ENCODE measurements around the gene EIF4EBP2. TPM values are rescaled to one million over a fixed set of nuclear protein-coding genes. Genes with fewer than 3 reads are reported as not detected.

The EIF4EBP2 gene
- total RNA-seq, 1 donor from 2014 or later = 100 TPM

DNA sequence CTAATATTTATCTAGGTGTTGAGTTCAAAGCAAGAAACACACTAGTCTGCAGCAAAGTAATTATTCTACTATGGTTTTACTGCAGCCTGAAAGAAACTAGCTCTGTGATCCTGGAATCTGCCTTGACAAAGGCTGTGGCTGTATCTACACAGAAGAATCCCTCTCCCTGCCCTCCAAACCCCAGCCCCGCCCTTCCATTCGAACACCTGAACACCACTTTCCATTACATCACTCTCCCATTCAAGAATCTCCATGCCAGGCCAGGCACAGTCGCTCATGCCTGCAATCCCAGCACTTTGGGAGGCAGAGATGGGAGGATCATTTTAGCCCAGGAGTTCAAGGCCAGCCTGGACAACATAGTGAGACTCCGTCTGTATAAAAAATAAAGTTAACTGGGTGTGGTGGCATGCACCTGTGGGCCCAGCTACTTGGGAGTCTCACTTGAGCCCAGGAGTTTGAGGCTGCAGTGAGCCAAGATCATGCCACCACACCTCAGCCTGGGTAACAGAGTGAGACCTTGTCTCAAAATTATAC lies 44.9 kb upstream of the EIF4EBP2 start:
- Mint-ChIP-seq H3K27me3 (no peaks in the 10 kb centered on the region), H3K9me3 (no peaks in the 10 kb centered on the region), H3K36me3 (no peaks in the 10 kb centered on the region), H3K4me3 (no peak overlapping the region), H3K27ac (no peak overlapping the region), H3K4me1 (ENCODE audit: unreplicated experiment) (peaks cover 14% of the 10 kb centered on the region)
- DNase-seq (ENCODE audit: extremely low spot score, unreplicated experiment) = no peak
- TF ChIP-seq, protein P1, sequence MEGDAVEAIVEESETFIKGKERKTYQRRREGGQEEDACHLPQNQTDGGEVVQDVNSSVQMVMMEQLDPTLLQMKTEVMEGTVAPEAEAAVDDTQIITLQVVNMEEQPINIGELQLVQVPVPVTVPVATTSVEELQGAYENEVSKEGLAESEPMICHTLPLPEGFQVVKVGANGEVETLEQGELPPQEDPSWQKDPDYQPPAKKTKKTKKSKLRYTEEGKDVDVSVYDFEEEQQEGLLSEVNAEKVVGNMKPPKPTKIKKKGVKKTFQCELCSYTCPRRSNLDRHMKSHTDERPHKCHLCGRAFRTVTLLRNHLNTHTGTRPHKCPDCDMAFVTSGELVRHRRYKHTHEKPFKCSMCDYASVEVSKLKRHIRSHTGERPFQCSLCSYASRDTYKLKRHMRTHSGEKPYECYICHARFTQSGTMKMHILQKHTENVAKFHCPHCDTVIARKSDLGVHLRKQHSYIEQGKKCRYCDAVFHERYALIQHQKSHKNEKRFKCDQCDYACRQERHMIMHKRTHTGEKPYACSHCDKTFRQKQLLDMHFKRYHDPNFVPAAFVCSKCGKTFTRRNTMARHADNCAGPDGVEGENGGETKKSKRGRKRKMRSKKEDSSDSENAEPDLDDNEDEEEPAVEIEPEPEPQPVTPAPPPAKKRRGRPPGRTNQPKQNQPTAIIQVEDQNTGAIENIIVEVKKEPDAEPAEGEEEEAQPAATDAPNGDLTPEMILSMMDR (conservative IDR thresholded peaks at IDR 0.05) = no peak

- Mint-ChIP-seq H3K36me3 (no peaks in the 10 kb centered on the region), H3K4me3 (no peak overlapping the region), H3K27ac (no peak overlapping the region), H3K4me1 (ENCODE audit: unreplicated experiment) (peaks cover 16% of the 10 kb centered on the region), H3K27me3 (no peaks in the 10 kb centered on the region), H3K9me3 (no peaks in the 10 kb centered on the region)
- no peak for DNase-seq (ENCODE audit: extremely low spot score, unreplicated experiment)
- TF ChIP-seq, protein P1 (conservative IDR thresholded peaks at IDR 0.05) = no peak
Observed at GRCh38 chr10:70360215-70360614, 43.7 kb upstream of the EIF4EBP2 start.

DNA sequence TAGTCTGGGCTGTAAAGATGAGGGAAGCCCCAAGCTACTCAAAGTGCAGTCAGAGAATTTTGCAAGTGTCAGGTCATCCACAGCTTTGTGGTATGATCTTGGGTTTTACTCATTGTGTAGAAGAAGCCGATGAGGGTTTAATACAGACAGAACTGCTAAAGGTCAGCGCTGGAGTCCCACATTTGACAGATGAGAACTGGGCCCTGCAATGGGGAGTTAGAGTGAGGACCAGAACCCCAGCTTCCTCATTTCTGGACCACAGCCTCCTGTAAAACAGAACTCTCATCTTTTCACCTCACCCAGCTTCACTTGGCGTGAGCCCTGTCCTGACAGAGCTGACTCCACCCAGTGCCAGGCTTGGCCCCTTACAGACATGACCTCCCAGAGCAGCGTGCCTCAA lies 41.6 kb upstream of the EIF4EBP2 start:
- no peak for DNase-seq (ENCODE audit: extremely low spot score, unreplicated experiment)
- no peaks in the 10 kb centered on the region for H3K27me3 Mint-ChIP-seq
- H3K9me3 Mint-ChIP-seq = no peaks in the 10 kb centered on the region
- H3K4me3 Mint-ChIP-seq = no peak overlapping the region
- peaks cover 7% of the 10 kb centered on the region for H3K4me1 Mint-ChIP-seq (ENCODE audit: unreplicated experiment)
- TF ChIP-seq, protein P1 (conservative IDR thresholded peaks at IDR 0.05) = no peak
- H3K27ac Mint-ChIP-seq = no peak overlapping the region
- no peaks in the 10 kb centered on the region for H3K36me3 Mint-ChIP-seq

- no peak for DNase-seq (ENCODE audit: extremely low spot score, unreplicated experiment)
- H3K27ac Mint-ChIP-seq = no peak overlapping the region
- peaks cover 7% of the 10 kb centered on the region for H3K4me1 Mint-ChIP-seq (ENCODE audit: unreplicated experiment)
- no peaks in the 10 kb centered on the region for H3K36me3 Mint-ChIP-seq
- no peaks in the 10 kb centered on the region for H3K27me3 Mint-ChIP-seq
- no peaks in the 10 kb centered on the region for H3K9me3 Mint-ChIP-seq
- H3K4me3 Mint-ChIP-seq = no peak overlapping the region
- TF ChIP-seq, protein P1 (conservative IDR thresholded peaks at IDR 0.05) = no peak
Observed at GRCh38 chr10:70363292-70363691, 40.7 kb upstream of the EIF4EBP2 start.

GRCh38 chr10:70363971-70364771 lies 39.8 kb upstream of the EIF4EBP2 start:
- DNase-seq (ENCODE audit: extremely low spot score, unreplicated experiment) = peak; percentile 90
- Mint-ChIP-seq H3K27me3 (no peaks in the 10 kb centered on the region), H3K9me3 (no peaks in the 10 kb centered on the region), H3K4me1 (ENCODE audit: unreplicated experiment) (peaks cover 7% of the 10 kb centered on the region), H3K36me3 (no peaks in the 10 kb centered on the region), H3K4me3 (no peak overlapping the region), H3K27ac (peak overlapping the region; percentile 67)
- TF ChIP-seq, protein P1 (conservative IDR thresholded peaks at IDR 0.05) = peak; percentile 97

All from type B pancreatic cell (in vitro differentiated cells).